K562 (cell line): Measurements from ENCODE around the gene MICU1. TPM values are rescaled to one million over a fixed set of nuclear protein-coding genes. Genes with fewer than 3 reads are reported as not detected.

ENCODE experiments used
- ATAC-seq: fragments of 200-7000 bp; cut with Tn5 transposase; 3 replicates; pipeline ENCODE4 v1.9.1; 2020; ENCODE audit warnings: moderate library complexity
- BruUV-seq: library from RNA; stranded (reverse); fragments of 400-500 nt; replicated peaks from 2 replicates; lab custom pipeline; 2021; lab: Mats Ljungman, UMichigan
- CTCF ChIA-PET: fragments of 300-600 bp; formaldehyde crosslinking; extraction: SDS; loops from one replicate; lab custom pipeline; 2021; ENCODE audit warnings: low intra/inter-chr PET ratio; lab: Yijun Ruan, JAX
- POLR2A ChIA-PET: fragments of 300-600, 350-650 bp; sonication (Branson Sonifier 250); formaldehyde crosslinking; extraction: SDS; loops from one replicate; lab custom pipeline; 2021; ENCODE audit warnings: antibody characterized with exemption, inconsistent platforms; lab: Yijun Ruan, JAX
- DNase-seq, 4 experiments: peaks; one replicate each; pipeline versions ENCODE4 v3.0.0 to v3.0.0-alpha.2; 2011 to 2018; ENCODE audit warnings: low spot score in 3 of 4, mixed read lengths in 3 of 4; ENCODE audit errors: extremely low read depth in 1 of 4
- FAIRE-seq: peaks from 2 replicates; lab custom pipeline; 2011; peaks lifted over from hg19 to GRCh38; lab: Jason Lieb, UNC
- H2AFZ ChIP-seq: 2 replicates; pipeline ENCODE4 v1.6.0; 2011; ENCODE audit warnings: low read depth, low read length, control low read depth, inconsistent platforms
- H3K27ac ChIP-seq: fragments of 200-600 bp; 3 replicates; pipeline ENCODE4 v1.8.0; 2011; ENCODE audit warnings: low read depth, mild to moderate bottlenecking, control low read depth, inconsistent platforms, low read length, moderate library complexity, mixed read lengths; ENCODE audit errors: extremely low read depth
- H3K27me3 ChIP-seq, 2 experiments: fragments of 300-600 bp in 1 of 2; 2 replicates in 1 of 2; 3 replicates in 1 of 2; pipeline versions ENCODE4 v1.6.0 to v1.8.0; 2011; ENCODE audit warnings: inconsistent platforms in 2 of 2, low read length in 2 of 2, mild to moderate bottlenecking in 1 of 2, mixed read lengths in 1 of 2, moderate library complexity in 1 of 2; ENCODE audit not compliant: control insufficient read depth in 2 of 2, insufficient read depth in 2 of 2
- H3K36me3 ChIP-seq: fragments of 300-600 bp; 3 replicates; pipeline ENCODE4 v1.8.0; 2011; ENCODE audit warnings: mild to moderate bottlenecking, low read length, inconsistent platforms; ENCODE audit not compliant: control insufficient read depth, insufficient read depth
- H3K4me1 ChIP-seq, 2 experiments: fragments of 200-600 bp in 1 of 2; replicated peaks in 1 of 2; 2 replicates in 1 of 2; 3 replicates in 1 of 2; pipeline versions ENCODE4 v1.5.1 to v1.8.0; 2011; ENCODE audit warnings: inconsistent platforms in 2 of 2, low read length in 2 of 2, mild to moderate bottlenecking in 1 of 2, mixed read lengths in 1 of 2, moderate library complexity in 1 of 2; ENCODE audit not compliant: control insufficient read depth in 2 of 2, insufficient read depth in 2 of 2
- H3K4me2 ChIP-seq: 2 replicates; pipeline ENCODE4 v1.6.1; 2011; ENCODE audit warnings: low read length, control low read depth, inconsistent platforms, mixed read lengths; ENCODE audit not compliant: insufficient read depth
- H3K4me3 ChIP-seq: fragments of 200-600 bp; sonication (generic), shearing (Covaris generic); 2 replicates; pipeline ENCODE4 v1.5.1; 2016; ENCODE audit warnings: control low read depth, inconsistent platforms
- H3K79me2 ChIP-seq: fragments of 200-600 bp; 3 replicates; pipeline ENCODE4 v1.8.0; 2011; ENCODE audit warnings: low read length, inconsistent platforms; ENCODE audit not compliant: control insufficient read depth, insufficient read depth
- H3K9ac ChIP-seq, 2 experiments: 2 replicates each; pipeline versions ENCODE4 v1.6.0 to v1.6.1; 2011; ENCODE audit warnings: low read depth in 2 of 2, low read length in 2 of 2, control low read depth in 1 of 2, inconsistent platforms in 1 of 2, mild to moderate bottlenecking in 1 of 2, mixed read lengths in 1 of 2; ENCODE audit not compliant: insufficient read depth in 1 of 2
- H3K9me1 ChIP-seq: one replicate; pipeline ENCODE4 v1.6.0; 2011; ENCODE audit warnings: inconsistent platforms, mild to moderate bottlenecking, low read length, moderate library complexity; ENCODE audit not compliant: control insufficient read depth, insufficient read depth
- H3K9me3 ChIP-seq: replicated peaks from 2 replicates; pipeline ENCODE4 v1.5.1; 2011; ENCODE audit warnings: low read depth, low read length, inconsistent platforms; ENCODE audit not compliant: control insufficient read depth, insufficient read depth
- H4K20me1 ChIP-seq: replicated peaks from 2 replicates; pipeline ENCODE4 v1.6.1; 2011; ENCODE audit warnings: low read length, inconsistent platforms, mixed read lengths; ENCODE audit not compliant: control insufficient read depth, insufficient read depth
- ARNT ChIP-seq, 2 experiments: fragments of 450-650 bp; IDR thresholded peaks; 2 replicates each; pipeline ENCODE4 v1.6.1; 2016; ENCODE audit warnings: mild to moderate bottlenecking in 1 of 2
- C11orf30 ChIP-seq: fragments of 450-650 bp; IDR thresholded peaks from 2 replicates; pipeline ENCODE4 v1.6.1; 2016; ENCODE audit warnings: low read depth, mild to moderate bottlenecking
- CBX5 ChIP-seq: IDR thresholded peaks from 2 replicates; pipeline ENCODE4 v1.6.1; 2014; ENCODE audit warnings: low read depth, borderline replicate concordance
- MAFF ChIP-seq: IDR thresholded peaks from 2 replicates; pipeline ENCODE4 v1.6.1; 2012; ENCODE audit warnings: low read length, improper control_type of control experiment
- MAFG ChIP-seq: fragments of 450-650 bp; conservative IDR thresholded peaks from 2 replicates; pipeline ENCODE4 v1.6.1; 2016; ENCODE audit warnings: missing genetic modification characterization, missing compliant biosample characterization
- MAFK ChIP-seq: IDR thresholded peaks from 2 replicates; pipeline ENCODE4 v1.6.1; 2011; ENCODE audit warnings: low read length, improper control_type of control experiment
- MAZ ChIP-seq, 2 experiments: fragments of 450-650 bp in 1 of 2; sonication (generic) in 1 of 2; formaldehyde crosslinking; IDR thresholded peaks in 1 of 2; conservative IDR thresholded peaks in 1 of 2; 2 replicates each; pipeline versions ENCODE4 v1.4.0 to v1.5.0; 2020; ENCODE audit warnings: mild to moderate bottlenecking in 1 of 2, missing genetic modification reagents in 1 of 2
- RAD51 ChIP-seq: fragments of 450-650 bp; IDR thresholded peaks from 2 replicates; pipeline ENCODE4 v1.7.1; 2016; ENCODE audit warnings: low read depth, mild to moderate bottlenecking, borderline replicate concordance
- RNF2 ChIP-seq: sonication (generic); IDR thresholded peaks from 2 replicates; pipeline ENCODE4 v1.6.1; 2016
- SRSF9 ChIP-seq: fragments of 200-400 bp; formaldehyde crosslinking; IDR thresholded peaks from 2 replicates; pipeline ENCODE4 v1.6.1; 2017; ENCODE audit warnings: low read depth, low read length, borderline replicate concordance
- ZFPM2 ChIP-seq: fragments of 250-450 bp; sonication (Bioruptor Pico); IDR thresholded peaks from 2 replicates; pipeline ENCODE4 v1.5.1; 2022; ENCODE audit warnings: mild to moderate bottlenecking
- ZNF274 ChIP-seq: IDR thresholded peaks from 2 replicates; pipeline ENCODE4 v1.6.1; 2011; ENCODE audit warnings: low read depth, mild to moderate bottlenecking, low read length, moderate library complexity, borderline replicate concordance
- ZNF316 ChIP-seq: fragments of 450-650 bp; IDR thresholded peaks from 2 replicates; pipeline ENCODE4 v1.6.1; 2016
- ZNF324 ChIP-seq: fragments of 250-450 bp; sonication (Bioruptor Pico); IDR thresholded peaks from 2 replicates; pipeline ENCODE4 v1.4.0; 2020; ENCODE audit warnings: mild to moderate bottlenecking
- ZNF586 ChIP-seq: fragments of 450-650 bp; formaldehyde crosslinking; conservative IDR thresholded peaks from 2 replicates; pipeline ENCODE4 v1.4.0; 2020; ENCODE audit warnings: mild to moderate bottlenecking, moderate library complexity
- WGBS: fragments of 100-300 bp; shearing (Covaris generic); methylation state at CpG from one replicate; pipeline ENCODE4 v1.1.6; 2016; ENCODE audit warnings: low coverage, mixed read lengths; ENCODE audit not compliant: insufficient coverage; ENCODE audit errors: missing lambda C conversion rate; 5-methylcytosine and 5-hydroxymethylcytosine counted together
- in situ Hi-C: fragments of 300-500 bp; cut with MboI; formaldehyde crosslinking; loops from 4 replicates; pipeline ENCODE4 v1.15.0; 2018; ENCODE audit warnings: inconsistent platforms, mixed read lengths
- intact Hi-C: fragments of 100-400 bp; cut with micrococcal nuclease; formaldehyde crosslinking; loops from 2 replicates; pipeline ENCODE4 v1.14.2; 2022
- polyA plus RNA-seq, 8 experiments: library from polyadenylated mRNA; depleted of rRNA in 4 of 8; stranded (reverse) in 5 of 8; unstranded in 3 of 8; fragments of >200 nt; fragmentation: Nextera tagmentation in 2 of 8; fragmentation: Illumina TruSeq in 1 of 8; extraction: Ambion mirVana in 2 of 8; extraction: Trizol in 1 of 8; gene quantifications; 2 replicates each; pipeline versions ENCODE4 v1.2.1 to v1.2.3, GENCODE V29; 2011 to 2014; ENCODE audit warnings: inconsistent platforms in 1 of 8, missing spikeins in 1 of 8
- total RNA-seq, 7 experiments: library from RNA; depleted of rRNA in 6 of 7; stranded (reverse); fragments of >200 nt in 6 of 7; fragmentation: Illumina TruSeq in 2 of 7; extraction: Trizol in 2 of 7; gene quantifications; 2 replicates each; pipeline versions ENCODE4 v1.2.1 to v1.2.3, GENCODE V29; 2011 to 2021; ENCODE audit warnings: low replicate concordance in 1 of 7
- TF ChIP-seq, protein P1 (sequence below): fragments of 450-650 bp; IDR thresholded peaks from 2 replicates; pipeline ENCODE4 v1.6.1; 2014; ENCODE audit warnings: low read depth, mild to moderate bottlenecking, moderate library complexity, borderline replicate concordance

MICU1 gene
- total and polyA plus RNA-seq, 9 of the 15 experiments (the other 6 are each of a cell fraction or from before 2014, with no cell fraction given) = 29.3 to 76.8 (median 48.4) TPM

- Histone ChIP-seq H3K79me2 (no peaks in the 10 kb centered on the region), H3K4me1 (peaks cover 0 to 12% of the 10 kb centered on the region in 2 experiments; a peak in 1 of 5 replicates), H3K27me3 (no peaks in the 10 kb centered on the region)
- BruUV-seq = no TSS peak
- ChIA-PET CTCF (no interaction called here), POLR2A (no interaction called here)
- no peak for ATAC-seq
- in situ Hi-C loops = no loop called here
- no peak for DNase-seq
- no peak for TF ChIP-seq SRSF9
- TF ChIP-seq MAZ (CRISPR knock-in tag; conservative IDR thresholded peaks at IDR 0.05 in 1 of 2, IDR thresholded peaks at IDR 0.05 in 1 of 2) = no peak
- no peak for TF ChIP-seq CBX5
- TF ChIP-seq, protein P1, sequence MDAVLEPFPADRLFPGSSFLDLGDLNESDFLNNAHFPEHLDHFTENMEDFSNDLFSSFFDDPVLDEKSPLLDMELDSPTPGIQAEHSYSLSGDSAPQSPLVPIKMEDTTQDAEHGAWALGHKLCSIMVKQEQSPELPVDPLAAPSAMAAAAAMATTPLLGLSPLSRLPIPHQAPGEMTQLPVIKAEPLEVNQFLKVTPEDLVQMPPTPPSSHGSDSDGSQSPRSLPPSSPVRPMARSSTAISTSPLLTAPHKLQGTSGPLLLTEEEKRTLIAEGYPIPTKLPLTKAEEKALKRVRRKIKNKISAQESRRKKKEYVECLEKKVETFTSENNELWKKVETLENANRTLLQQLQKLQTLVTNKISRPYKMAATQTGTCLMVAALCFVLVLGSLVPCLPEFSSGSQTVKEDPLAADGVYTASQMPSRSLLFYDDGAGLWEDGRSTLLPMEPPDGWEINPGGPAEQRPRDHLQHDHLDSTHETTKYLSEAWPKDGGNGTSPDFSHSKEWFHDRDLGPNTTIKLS = no peak
- TF ChIP-seq MAFF = peak; percentile 56
- peak; percentile 53; the same call in 1 of the 2 replicates for TF ChIP-seq MAFG
- TF ChIP-seq C11orf30 = peak; percentile 74
- TF ChIP-seq ZNF324 (CRISPR knock-in tag) = no peak
- no peak for TF ChIP-seq ZNF274
- no peak for TF ChIP-seq ARNT (IDR thresholded peaks at IDR 0.05)
- TF ChIP-seq RAD51 = no peak
- TF ChIP-seq MAFK = peak; percentile 40; the same call in 1 of the 2 replicates
- TF ChIP-seq ZNF586 (CRISPR knock-in tag) = no peak
- no peak for TF ChIP-seq RNF2
- peak; percentile 87 for TF ChIP-seq ZNF316
- no peak for TF ChIP-seq ZFPM2 (CRISPR knock-in tag)
- TF ChIP-seq, all 486 proteins: peak for 5
- no peak overlapping the region for H3K4me3 ChIP-seq
- H3K9ac ChIP-seq = no peak overlapping the region
- H3K27ac ChIP-seq = no peak overlapping the region
- no peak for FAIRE-seq
- no peak overlapping the region for H3K4me2 ChIP-seq
- 0 out of 3 replicates have a peak, but pooled peaks cover 2% of the 10 kb centered on the region for H3K36me3 ChIP-seq
- 100% methylated on average over 1 of the region's 1 CpG for WGBS
- H3K9me1 ChIP-seq = no peaks in the 10 kb centered on the region
- intact Hi-C loops = no loop called here
- no peaks in the 10 kb centered on the region for H3K9me3 ChIP-seq
- H4K20me1 ChIP-seq = no peaks in the 10 kb centered on the region
- H2AFZ ChIP-seq = no peak overlapping the region
Measured at GRCh38 chr10:72389014-72389413, 236.9 kb downstream of the MICU1 start.
